SK-N-SH (cell line): Measurements from ENCODE around the gene DRD4. TPM values are rescaled to one million over a fixed set of nuclear protein-coding genes. Genes with fewer than 3 reads are reported as not detected.

ENCODE experiments used
- CTCF ChIA-PET: fragments of 300-600, 350-600 bp; formaldehyde crosslinking; extraction: SDS; loops from one replicate; lab custom pipeline; 2021; lab: Yijun Ruan, JAX
- POLR2A ChIA-PET: fragments of 350-600 bp; sonication (Branson Sonifier 250); formaldehyde crosslinking; extraction: SDS; loops from one replicate; lab custom pipeline; 2020; ENCODE audit warnings: antibody characterized with exemption, inconsistent platforms; lab: Yijun Ruan, JAX
- DNase-seq: peaks from one replicate; pipeline ENCODE4 v3.0.0; 2012
- H2AFZ ChIP-seq: fragments of 200-600 bp; sonication (generic); 2 replicates; pipeline ENCODE4 v1.8.1; 2016; ENCODE audit warnings: antibody characterized with exemption, mild to moderate bottlenecking, low read depth
- H3F3A ChIP-seq: fragments of 200-600 bp; sonication (generic); replicated peaks from 2 replicates; pipeline ENCODE3; 2016; ENCODE audit warnings: antibody characterized with exemption, mild to moderate bottlenecking; ENCODE audit not compliant: insufficient read depth
- H3K27ac ChIP-seq, 2 experiments: fragments of 200-500 bp in 1 of 2; fragments of 200-600 bp in 1 of 2; sonication (Bioruptor generic) in 1 of 2; sonication (generic), shearing (Covaris generic) in 1 of 2; 2 replicates each; pipeline versions ENCODE4 v1.5.1 to v1.6.1; 2014 to 2016; ENCODE audit warnings: low read depth in 2 of 2, inconsistent platforms in 1 of 2, low read length in 1 of 2, mild to moderate bottlenecking in 1 of 2, mixed read lengths in 1 of 2
- H3K27me3 ChIP-seq: fragments of 200-600 bp; sonication (generic), shearing (Covaris generic); 2 replicates; pipeline ENCODE4 v1.6.1; 2016; ENCODE audit warnings: mixed run types; ENCODE audit not compliant: insufficient read depth
- H3K36me3 ChIP-seq, 2 experiments: fragments of 200-500 bp in 1 of 2; fragments of 200-600 bp in 1 of 2; sonication (Bioruptor generic) in 1 of 2; sonication (generic) in 1 of 2; replicated peaks in 1 of 2; 2 replicates each; pipeline versions ENCODE3 to v1.5.1; 2014 to 2016; ENCODE audit warnings: low read length in 1 of 2, mild to moderate bottlenecking in 1 of 2; ENCODE audit not compliant: insufficient read depth in 2 of 2, control insufficient read depth in 1 of 2
- H3K4me1 ChIP-seq, 2 experiments: fragments of 200-500 bp in 1 of 2; fragments of 200-600 bp in 1 of 2; sonication (Bioruptor generic) in 1 of 2; sonication (generic), shearing (Covaris generic) in 1 of 2; 2 replicates each; pipeline versions ENCODE4 v1.5.1 to v1.6.1; 2014 to 2016; ENCODE audit warnings: low read depth in 1 of 2, low read length in 1 of 2, mixed run types in 1 of 2; ENCODE audit not compliant: insufficient read depth in 2 of 2, control insufficient read depth in 1 of 2
- H3K4me2 ChIP-seq: fragments of 200-600 bp; sonication (generic), shearing (Covaris generic); 2 replicates; pipeline ENCODE4 v1.6.1; 2017; ENCODE audit warnings: mixed run types
- H3K4me3 ChIP-seq, 2 experiments: fragments of 200-500 bp in 1 of 2; fragments of 200-600 bp in 1 of 2; sonication (Bioruptor generic) in 1 of 2; sonication (generic), shearing (Covaris generic) in 1 of 2; 2 replicates each; pipeline versions ENCODE4 v1.5.1 to v1.8.1; 2014 to 2016; ENCODE audit warnings: low read depth in 2 of 2, inconsistent platforms in 1 of 2, low read length in 1 of 2, mild to moderate bottlenecking in 1 of 2, mixed read lengths in 1 of 2, moderate library complexity in 1 of 2
- H3K79me2 ChIP-seq: fragments of 200-600 bp; sonication (generic); 2 replicates; pipeline ENCODE4 v1.8.1; 2017; ENCODE audit warnings: mild to moderate bottlenecking; ENCODE audit not compliant: insufficient read depth
- H3K9ac ChIP-seq: fragments of 200-600 bp; sonication (generic); 2 replicates; pipeline ENCODE4 v1.6.1; 2017; ENCODE audit warnings: mixed run types
- H3K9me2 ChIP-seq: fragments of 200-600 bp; sonication (generic); 2 replicates; pipeline ENCODE4 v1.6.1; 2017; ENCODE audit warnings: mixed run types
- H3K9me3 ChIP-seq: fragments of 200-600 bp; sonication (generic); 2 replicates; pipeline ENCODE4 v1.6.1; 2017; ENCODE audit warnings: mixed run types, mild to moderate bottlenecking, moderate library complexity
- H4K20me1 ChIP-seq: fragments of 200-600 bp; sonication (generic); 2 replicates; pipeline ENCODE4 v1.6.1; 2017; ENCODE audit warnings: mild to moderate bottlenecking, mixed run types; ENCODE audit not compliant: insufficient read depth
- CHD2 ChIP-seq: fragments of 150-350 bp; IDR thresholded peaks from 2 replicates; pipeline ENCODE4 v1.6.1; 2018; ENCODE audit warnings: low read length; ENCODE audit not compliant: partially characterized antibody
- EZH2phosphoT487 ChIP-seq: fragments of 200-600 bp; sonication (generic); IDR thresholded peaks from 2 replicates; pipeline ENCODE4 v1.6.1; 2017; ENCODE audit warnings: low read depth, mixed run types, mild to moderate bottlenecking, antibody characterized with exemption, moderate library complexity, borderline replicate concordance
- FOSL2 ChIP-seq: IDR thresholded peaks from 2 replicates; pipeline ENCODE4 v1.4.0; 2012; ENCODE audit warnings: low read depth, mild to moderate bottlenecking, moderate library complexity, borderline replicate concordance
- FOXM1 ChIP-seq: IDR thresholded peaks from 2 replicates; pipeline ENCODE4 v1.4.0; 2012; ENCODE audit warnings: low read depth, mild to moderate bottlenecking
- GABPA ChIP-seq: IDR thresholded peaks from 2 replicates; pipeline ENCODE4 v1.4.0; 2012; ENCODE audit warnings: low read depth, mild to moderate bottlenecking
- GATA2 ChIP-seq: sonication (generic); formaldehyde crosslinking; IDR thresholded peaks from 2 replicates; pipeline ENCODE4 v1.5.0; 2020; ENCODE audit warnings: mild to moderate bottlenecking, missing genetic modification reagents
- JUND ChIP-seq: IDR thresholded peaks from 2 replicates; pipeline ENCODE4 v1.4.0; 2012
- MEF2A ChIP-seq: IDR thresholded peaks from 2 replicates; pipeline ENCODE4 v1.4.0; 2012; ENCODE audit warnings: low read depth, borderline replicate concordance
- MXI1 ChIP-seq: IDR thresholded peaks from 2 replicates; pipeline ENCODE4 v1.6.1; 2012; ENCODE audit warnings: mild to moderate bottlenecking, low read depth, low read length, improper control_type of control experiment
- NFIC ChIP-seq: IDR thresholded peaks from 2 replicates; pipeline ENCODE4 v1.4.0; 2012; ENCODE audit warnings: borderline replicate concordance
- NRF1 ChIP-seq: IDR thresholded peaks from 2 replicates; pipeline ENCODE4 v1.6.1; 2012; ENCODE audit warnings: low read depth, mild to moderate bottlenecking, low read length
- RAD21 ChIP-seq: IDR thresholded peaks from 2 replicates; pipeline ENCODE4 v1.6.1; 2012; ENCODE audit warnings: mild to moderate bottlenecking, low read length
- RFX5 ChIP-seq: IDR thresholded peaks from 2 replicates; pipeline ENCODE4 v1.6.1; 2012; ENCODE audit warnings: mild to moderate bottlenecking, improper control_type of control experiment, low read length
- RXRA ChIP-seq: IDR thresholded peaks from 2 replicates; pipeline ENCODE4 v1.4.0; 2012; ENCODE audit warnings: low read depth, mild to moderate bottlenecking, borderline replicate concordance
- SIN3A ChIP-seq: IDR thresholded peaks from 2 replicates; pipeline ENCODE4 v1.6.1; 2012; ENCODE audit warnings: low read depth, mild to moderate bottlenecking, low read length, moderate library complexity, borderline replicate concordance
- WGBS: methylation state at CpG from one replicate; pipeline ENCODE4 v1.1.6; 2017; ENCODE audit warnings: low lambda C conversion rate; 5-methylcytosine and 5-hydroxymethylcytosine counted together
- polyA plus RNA-seq, 3 experiments: library from polyadenylated mRNA; depleted of rRNA; stranded (reverse); fragments of >200 nt; gene quantifications; 2 replicates each; pipeline ENCODE4 v1.2.3, GENCODE V29; 2012
- TF ChIP-seq, protein P1 (sequence below): IDR thresholded peaks from 2 replicates; pipeline ENCODE4 v1.4.0; 2012; ENCODE audit warnings: low read depth
- TF ChIP-seq, protein P2 (sequence below): IDR thresholded peaks from 2 replicates; pipeline ENCODE4 v1.4.0; 2012; ENCODE audit warnings: low read depth, borderline replicate concordance
- TF ChIP-seq, protein P3 (sequence below): fragments of 200-600 bp; sonication (generic); IDR thresholded peaks from 2 replicates; pipeline ENCODE4 v1.6.1; 2017; ENCODE audit warnings: antibody characterized with exemption, mild to moderate bottlenecking, moderate library complexity
- TF ChIP-seq, protein P4 (sequence below): IDR thresholded peaks from 2 replicates; pipeline ENCODE4 v1.4.0; 2012; ENCODE audit warnings: low read depth, borderline replicate concordance

DRD4 gene
- polyA plus RNA-seq, 1 of the 3 experiments (the other 2 are of a cell fraction), result not detected

DNA sequence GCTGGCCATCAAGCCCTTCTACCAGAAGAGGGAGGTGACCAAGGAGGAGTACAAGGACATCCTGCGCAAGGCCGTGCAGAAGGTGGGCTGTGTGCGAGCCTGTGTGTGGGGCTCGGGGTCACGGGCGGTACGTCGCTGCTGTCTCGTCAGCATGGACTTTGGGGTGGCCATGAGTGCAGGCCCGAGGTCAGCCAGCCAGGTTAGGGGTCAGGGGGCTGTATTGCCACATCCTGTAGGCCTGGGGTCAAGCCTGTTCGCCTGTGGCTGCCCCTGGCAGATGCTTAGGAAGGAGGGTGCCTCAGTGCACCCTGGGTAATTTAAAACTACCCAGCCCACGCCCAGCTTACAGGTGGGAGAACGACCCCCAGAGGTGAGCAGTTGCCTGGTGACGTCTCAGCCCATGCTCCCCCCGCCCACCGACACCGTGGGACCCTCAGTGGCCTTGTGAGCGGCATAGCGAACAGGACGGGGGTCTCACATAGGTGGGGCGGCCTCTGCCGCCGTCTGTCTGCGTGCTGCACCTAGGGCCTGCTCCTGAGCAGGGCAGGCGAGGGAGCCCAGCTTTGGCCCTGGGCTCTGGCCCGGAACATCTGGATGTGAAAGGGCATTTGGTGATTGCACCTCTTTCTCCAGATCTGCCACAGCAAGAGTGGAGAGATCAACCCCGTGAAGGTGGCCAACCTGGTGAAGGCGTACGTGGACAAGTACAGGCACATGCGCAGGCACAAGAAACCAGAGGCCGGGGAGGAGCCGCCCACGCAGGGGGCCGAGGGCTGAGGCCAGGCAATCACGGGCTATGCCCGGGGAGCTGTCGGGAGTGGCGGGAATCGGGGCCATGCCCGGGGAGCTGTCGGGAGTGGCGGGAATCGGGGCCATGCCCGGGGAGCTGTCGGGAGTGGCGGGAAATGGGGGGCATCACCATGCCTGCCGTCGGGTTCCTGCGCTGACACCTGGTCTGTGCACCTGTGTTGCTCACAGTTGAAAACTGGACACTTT lies 25.8 kb upstream of the DRD4 start:
- Histone ChIP-seq H3K4me3 (no peak overlapping the region), H3K27me3 (no peaks in the 10 kb centered on the region), H3K27ac (no peak overlapping the region), H3K4me2 (no peak overlapping the region), H3K9me2 (no peaks in the 10 kb centered on the region), H3K4me1 (peaks cover 0 to 19% of the 10 kb centered on the region in 2 experiments; a peak in 1 of 4 replicates), H3K9ac (no peak overlapping the region), H2AFZ (no peak overlapping the region), H3K36me3 (peaks cover 30 to 69% of the 10 kb centered on the region in 2 experiments), H3K9me3 (no peaks in the 10 kb centered on the region), H3K79me2 (peaks cover 7% of the 10 kb centered on the region; the same call in 1 of the 2 replicates), H3F3A (peaks cover 6% of the 10 kb centered on the region), H4K20me1 (peaks cover 31% of the 10 kb centered on the region)
- no peak for DNase-seq
- no peak for TF ChIP-seq MXI1
- TF ChIP-seq FOSL2, result no peak
- no peak for TF ChIP-seq MEF2A
- TF ChIP-seq, protein P1, sequence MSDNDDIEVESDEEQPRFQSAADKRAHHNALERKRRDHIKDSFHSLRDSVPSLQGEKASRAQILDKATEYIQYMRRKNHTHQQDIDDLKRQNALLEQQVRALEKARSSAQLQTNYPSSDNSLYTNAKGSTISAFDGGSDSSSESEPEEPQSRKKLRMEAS, result no peak
- TF ChIP-seq, protein P2, sequence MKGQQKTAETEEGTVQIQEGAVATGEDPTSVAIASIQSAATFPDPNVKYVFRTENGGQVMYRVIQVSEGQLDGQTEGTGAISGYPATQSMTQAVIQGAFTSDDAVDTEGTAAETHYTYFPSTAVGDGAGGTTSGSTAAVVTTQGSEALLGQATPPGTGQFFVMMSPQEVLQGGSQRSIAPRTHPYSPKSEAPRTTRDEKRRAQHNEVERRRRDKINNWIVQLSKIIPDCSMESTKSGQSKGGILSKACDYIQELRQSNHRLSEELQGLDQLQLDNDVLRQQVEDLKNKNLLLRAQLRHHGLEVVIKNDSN, result no peak
- no peak for TF ChIP-seq RFX5
- TF ChIP-seq, protein P3, sequence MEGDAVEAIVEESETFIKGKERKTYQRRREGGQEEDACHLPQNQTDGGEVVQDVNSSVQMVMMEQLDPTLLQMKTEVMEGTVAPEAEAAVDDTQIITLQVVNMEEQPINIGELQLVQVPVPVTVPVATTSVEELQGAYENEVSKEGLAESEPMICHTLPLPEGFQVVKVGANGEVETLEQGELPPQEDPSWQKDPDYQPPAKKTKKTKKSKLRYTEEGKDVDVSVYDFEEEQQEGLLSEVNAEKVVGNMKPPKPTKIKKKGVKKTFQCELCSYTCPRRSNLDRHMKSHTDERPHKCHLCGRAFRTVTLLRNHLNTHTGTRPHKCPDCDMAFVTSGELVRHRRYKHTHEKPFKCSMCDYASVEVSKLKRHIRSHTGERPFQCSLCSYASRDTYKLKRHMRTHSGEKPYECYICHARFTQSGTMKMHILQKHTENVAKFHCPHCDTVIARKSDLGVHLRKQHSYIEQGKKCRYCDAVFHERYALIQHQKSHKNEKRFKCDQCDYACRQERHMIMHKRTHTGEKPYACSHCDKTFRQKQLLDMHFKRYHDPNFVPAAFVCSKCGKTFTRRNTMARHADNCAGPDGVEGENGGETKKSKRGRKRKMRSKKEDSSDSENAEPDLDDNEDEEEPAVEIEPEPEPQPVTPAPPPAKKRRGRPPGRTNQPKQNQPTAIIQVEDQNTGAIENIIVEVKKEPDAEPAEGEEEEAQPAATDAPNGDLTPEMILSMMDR, result no peak
- TF ChIP-seq RXRA, result no peak
- TF ChIP-seq, protein P4, sequence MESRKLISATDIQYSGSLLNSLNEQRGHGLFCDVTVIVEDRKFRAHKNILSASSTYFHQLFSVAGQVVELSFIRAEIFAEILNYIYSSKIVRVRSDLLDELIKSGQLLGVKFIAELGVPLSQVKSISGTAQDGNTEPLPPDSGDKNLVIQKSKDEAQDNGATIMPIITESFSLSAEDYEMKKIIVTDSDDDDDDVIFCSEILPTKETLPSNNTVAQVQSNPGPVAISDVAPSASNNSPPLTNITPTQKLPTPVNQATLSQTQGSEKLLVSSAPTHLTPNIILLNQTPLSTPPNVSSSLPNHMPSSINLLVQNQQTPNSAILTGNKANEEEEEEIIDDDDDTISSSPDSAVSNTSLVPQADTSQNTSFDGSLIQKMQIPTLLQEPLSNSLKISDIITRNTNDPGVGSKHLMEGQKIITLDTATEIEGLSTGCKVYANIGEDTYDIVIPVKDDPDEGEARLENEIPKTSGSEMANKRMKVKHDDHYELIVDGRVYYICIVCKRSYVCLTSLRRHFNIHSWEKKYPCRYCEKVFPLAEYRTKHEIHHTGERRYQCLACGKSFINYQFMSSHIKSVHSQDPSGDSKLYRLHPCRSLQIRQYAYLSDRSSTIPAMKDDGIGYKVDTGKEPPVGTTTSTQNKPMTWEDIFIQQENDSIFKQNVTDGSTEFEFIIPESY, result no peak
- no peak for TF ChIP-seq FOXM1
- TF ChIP-seq GABPA, result no peak
- TF ChIP-seq NRF1, result no peak
- no peak for TF ChIP-seq CHD2
- no peak for TF ChIP-seq NFIC
- TF ChIP-seq GATA2 (CRISPR knock-in tag), result no peak
- no peak for TF ChIP-seq JUND
- TF ChIP-seq EZH2phosphoT487, result no peak
- no peak for TF ChIP-seq RAD21
- TF ChIP-seq SIN3A, result no peak
- 92% methylated on average over 42 of the region's 49 CpGs for WGBS
- CTCF ChIA-PET, result interaction anchor here (0.8 kb wide), 1 partner anchor 15 kb away, joined by 3 read pairs; no protein-coding TSS in a partner anchor
- POLR2A ChIA-PET, result no interaction called here
